Activated CD8-positive, alpha-beta T cell treated with anti-CD3 and anti-CD28 coated beads, Interleukin-2, amount 10 ng/mL, durations not matched to agents 7 days and 5 days (primary cell): Measurements from ENCODE around the gene STK17A. TPM values are rescaled to one million over a fixed set of nuclear protein-coding genes. Genes with fewer than 3 reads are reported as not detected.
"Not testable (repeated sequence)": the region's sequence is repeated elsewhere in the genome, so short reads cannot be mapped to it uniquely, and the experiment has no call there.

ENCODE experiments used
- ATAC-seq: fragments of 150-1000 bp; cut with Tn5 transposase; one replicate; pipeline ENCODE4 v1.10.0; 2021; ENCODE audit warnings: moderate library complexity
- CTCF ChIA-PET: fragments of 350-600 bp; sonication (Branson Sonifier 250); formaldehyde crosslinking; loops from one replicate; lab custom pipeline; 2021; ENCODE audit warnings: antibody characterized with exemption; lab: Charles Lee
- POLR2A ChIA-PET: fragments of 350-600 bp; sonication (Branson Sonifier 250); formaldehyde crosslinking; loops from one replicate; lab custom pipeline; 2021; ENCODE audit warnings: antibody characterized with exemption; lab: Charles Lee
- DNase-seq: peaks from one replicate; pipeline ENCODE4 v3.0.0-alpha.2; 2020
- H3K27ac Mint-ChIP-seq: one replicate; pipeline ENCODE4 v1.8.0; 2021; ENCODE audit warnings: mild to moderate bottlenecking, mixed read lengths
- H3K27me3 Mint-ChIP-seq: one replicate; pipeline ENCODE4 v1.8.0; 2021; ENCODE audit warnings: low read depth, mixed read lengths
- H3K36me3 Mint-ChIP-seq: one replicate; pipeline ENCODE4 v1.8.0; 2021; ENCODE audit warnings: low read depth, mixed read lengths
- H3K4me1 Mint-ChIP-seq: one replicate; pipeline ENCODE4 v1.8.0; 2021; ENCODE audit warnings: low read depth, mixed read lengths
- H3K4me3 Mint-ChIP-seq: one replicate; pipeline ENCODE4 v1.8.0; 2021; ENCODE audit warnings: mild to moderate bottlenecking, mixed read lengths
- H3K9me3 Mint-ChIP-seq: one replicate; pipeline ENCODE4 v1.8.0; 2022; ENCODE audit warnings: mixed read lengths; ENCODE audit not compliant: insufficient read depth
- total RNA-seq, 2 experiments: library from RNA; stranded (reverse); gene quantifications; one replicate each; pipeline ENCODE4 v1.2.3, GENCODE V29; 2021

STK17A gene
- total RNA-seq, 2 experiments from 2014 or later: 67.9 to 69.0 TPM

DNA sequence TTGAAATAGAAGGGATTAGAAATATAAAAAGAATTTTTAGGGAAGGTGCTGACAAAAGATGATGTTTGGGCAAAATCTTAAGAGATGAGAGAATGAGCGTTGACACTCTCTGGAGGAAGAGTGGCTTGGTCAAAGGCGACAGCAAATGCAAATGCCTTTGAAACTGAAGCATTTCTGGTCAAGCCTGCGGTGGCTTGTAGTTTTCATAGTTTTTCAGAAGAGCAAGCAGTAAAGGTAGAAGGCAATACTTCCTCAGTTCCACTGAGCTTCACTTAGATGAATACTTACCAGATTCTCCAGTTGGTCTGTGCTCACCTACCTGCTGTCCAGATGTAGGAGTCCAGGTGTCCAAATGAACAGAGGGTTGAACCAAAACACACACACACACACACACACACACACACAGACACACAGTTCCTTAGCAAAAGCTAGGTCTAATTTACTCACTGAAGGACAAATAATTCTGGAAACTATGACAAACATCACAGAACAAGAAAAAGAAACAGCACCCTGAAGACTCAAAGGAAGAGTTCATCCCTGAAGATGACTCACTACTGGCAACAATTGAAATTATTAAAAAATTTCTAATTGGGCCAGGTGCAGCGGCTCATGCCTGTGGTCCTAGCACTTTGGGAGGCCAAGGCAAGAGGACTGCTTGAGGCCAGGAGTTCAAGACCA lies 12.1 kb upstream of the STK17A start:
- Mint-ChIP-seq H3K27me3 (no peaks in the 10 kb centered on the region), H3K9me3 (no peaks in the 10 kb centered on the region), H3K4me3 (no peak overlapping the region), H3K27ac (peak overlapping the region; percentile 37), H3K36me3 (no peaks in the 10 kb centered on the region), H3K4me1 (peaks cover 25% of the 10 kb centered on the region)
- no peak for ATAC-seq
- no peak for DNase-seq
- POLR2A ChIA-PET: interaction anchor here (1.1 to 2.7 kb wide), 2 partner anchors 10 to 12 kb away, joined by 4 to 26 read pairs; partner anchors contain the start of gene STK17A
- CTCF ChIA-PET: interaction anchor here (8.2 kb wide), 1 partner anchor 12 kb away, joined by 108 read pairs; the partner anchor contains the start of gene STK17A

DNA sequence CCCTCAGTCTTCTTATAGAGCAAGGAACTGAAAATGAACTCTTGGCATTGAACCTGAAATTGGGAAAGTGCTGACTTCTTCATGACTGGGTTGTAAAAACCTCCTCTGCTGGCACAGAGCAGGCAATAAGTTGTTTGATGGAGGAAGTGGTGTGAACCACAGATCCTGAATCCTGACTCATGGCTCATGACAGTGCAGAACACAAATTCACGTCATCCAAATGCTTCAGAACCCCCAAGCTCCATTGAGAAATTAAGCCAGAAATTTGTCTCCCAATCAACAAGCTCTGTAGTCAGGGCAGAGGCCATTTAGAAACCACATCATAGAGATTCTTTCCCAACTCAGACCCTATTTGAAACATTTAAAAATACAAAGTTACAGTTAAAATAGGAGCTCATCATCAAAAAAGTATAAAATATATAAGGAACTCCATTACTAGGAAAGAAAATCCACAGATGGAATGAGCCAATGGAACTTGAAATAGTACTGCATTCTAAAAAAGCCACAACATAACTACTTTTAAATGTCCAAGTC lies 10.3 kb upstream of the STK17A start:
- DNase-seq (peak; percentile 63), ATAC-seq (peak; percentile 88)
- Mint-ChIP-seq H3K9me3 (no peaks in the 10 kb centered on the region), H3K27me3 (no peaks in the 10 kb centered on the region), H3K4me1 (peaks cover 30% of the 10 kb centered on the region), H3K27ac (no peak overlapping the region), H3K4me3 (no peak overlapping the region), H3K36me3 (peaks cover under 1% of the 10 kb centered on the region)
- CTCF ChIA-PET: interaction anchor here (1.0 to 8.2 kb wide), 5 partner anchors 10 to 267 kb away, joined by 3 to 108 read pairs (median 4); partner anchors contain the start of gene STK17A
- POLR2A ChIA-PET: interaction anchor here (2.7 kb wide), 1 partner anchor 10 kb away, joined by 26 read pairs; the partner anchor contains the start of gene STK17A

DNA sequence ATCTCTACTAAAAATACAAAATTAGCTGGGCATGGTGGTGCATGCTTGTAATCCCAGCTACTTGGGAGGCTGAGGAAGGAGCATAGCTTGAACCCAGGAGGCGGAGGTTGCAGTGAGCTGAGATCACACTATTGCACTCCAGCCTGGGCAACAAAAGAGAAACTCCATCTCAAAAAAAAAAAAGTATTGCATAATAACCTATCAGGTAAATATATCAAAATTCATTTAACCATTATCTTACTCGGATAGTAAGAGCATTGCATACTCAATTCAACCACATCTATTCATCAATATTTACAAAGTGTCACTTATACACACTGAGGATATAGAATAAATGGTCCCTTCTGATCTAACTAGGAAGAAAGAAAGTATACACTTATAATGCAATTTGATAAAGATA lies 9.1 kb upstream of the STK17A start:
- CTCF ChIA-PET: interaction anchor here (1.4 to 8.2 kb wide), 4 partner anchors 9 to 264 kb away, joined by 3 to 108 read pairs (median 13); partner anchors contain the start of gene STK17A
- ATAC-seq, H3K27me3 Mint-ChIP-seq, H3K4me3 Mint-ChIP-seq, H3K27ac Mint-ChIP-seq, H3K36me3 Mint-ChIP-seq, DNase-seq, H3K9me3 Mint-ChIP-seq: not testable (repeated sequence)
- H3K4me1 Mint-ChIP-seq: peaks cover 32% of the 10 kb centered on the region
- POLR2A ChIA-PET: interaction anchor here (1.1 to 2.7 kb wide), 2 partner anchors 9 kb away, joined by 3 to 26 read pairs; partner anchors contain the start of gene STK17A

DNA sequence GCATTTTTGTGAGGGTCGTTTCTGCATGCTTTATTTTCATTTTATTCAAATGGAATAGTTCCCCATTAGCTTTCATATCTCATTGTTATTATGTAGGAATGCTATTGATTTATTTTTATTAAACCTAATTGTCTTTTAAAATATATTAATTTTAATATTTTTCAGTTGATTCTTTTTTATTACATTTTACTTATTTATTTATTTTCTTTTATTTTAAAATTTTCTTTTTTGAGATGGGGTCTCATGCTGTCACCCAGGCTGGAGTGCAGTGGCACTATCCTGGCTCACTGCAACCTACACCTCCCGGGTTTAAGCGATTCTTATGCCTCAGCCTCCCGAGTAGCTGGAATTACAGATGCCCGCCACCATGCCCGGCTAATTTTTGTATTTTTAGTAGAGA lies 7.4 kb upstream of the STK17A start:
- H3K27me3 Mint-ChIP-seq: no peaks in the 10 kb centered on the region
- H3K4me1 Mint-ChIP-seq: peaks cover 32% of the 10 kb centered on the region
- peaks cover 6% of the 10 kb centered on the region for H3K36me3 Mint-ChIP-seq
- ChIA-PET POLR2A (no interaction called here), CTCF (interaction anchor here (0.7 to 8.2 kb wide), 5 partner anchors 8 to 263 kb away, joined by 3 to 108 read pairs (median 4); partner anchors contain the start of gene STK17A)
- H3K4me3 Mint-ChIP-seq: no peak overlapping the region
- DNase-seq: no peak
- no peak for ATAC-seq
- H3K9me3 Mint-ChIP-seq: no peaks in the 10 kb centered on the region
- no peak overlapping the region for H3K27ac Mint-ChIP-seq

DNA sequence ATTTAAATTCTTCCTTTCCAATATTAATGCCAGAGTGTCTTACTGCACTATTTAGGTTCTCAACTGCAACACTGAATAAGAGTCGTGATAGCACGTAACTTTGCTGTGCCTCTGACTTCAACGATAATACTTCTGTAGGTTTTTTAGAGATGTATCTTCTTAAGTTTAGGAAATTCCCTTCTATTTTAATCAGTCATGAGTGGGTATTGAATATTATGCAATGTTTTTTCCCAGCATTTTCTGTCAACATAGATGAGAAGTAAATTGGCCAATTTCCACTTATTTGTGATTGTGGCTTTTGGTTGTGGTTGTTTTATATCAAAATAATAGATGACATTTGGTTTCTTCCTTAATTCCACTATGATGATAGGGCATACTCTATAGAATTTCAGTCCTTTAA lies 6.7 kb upstream of the STK17A start:
- H3K4me1 Mint-ChIP-seq: peaks cover 29% of the 10 kb centered on the region
- POLR2A ChIA-PET: no interaction called here
- H3K36me3 Mint-ChIP-seq: peaks cover 6% of the 10 kb centered on the region
- no peak for ATAC-seq
- DNase-seq: no peak
- CTCF ChIA-PET: interaction anchor here (0.7 to 1.6 kb wide), 2 partner anchors 174 to 262 kb away, joined by 3 to 4 read pairs; no protein-coding TSS in a partner anchor
- no peaks in the 10 kb centered on the region for H3K9me3 Mint-ChIP-seq
- H3K4me3 Mint-ChIP-seq: no peak overlapping the region
- H3K27me3 Mint-ChIP-seq: peaks cover 6% of the 10 kb centered on the region
- H3K27ac Mint-ChIP-seq: no peak overlapping the region

DNA sequence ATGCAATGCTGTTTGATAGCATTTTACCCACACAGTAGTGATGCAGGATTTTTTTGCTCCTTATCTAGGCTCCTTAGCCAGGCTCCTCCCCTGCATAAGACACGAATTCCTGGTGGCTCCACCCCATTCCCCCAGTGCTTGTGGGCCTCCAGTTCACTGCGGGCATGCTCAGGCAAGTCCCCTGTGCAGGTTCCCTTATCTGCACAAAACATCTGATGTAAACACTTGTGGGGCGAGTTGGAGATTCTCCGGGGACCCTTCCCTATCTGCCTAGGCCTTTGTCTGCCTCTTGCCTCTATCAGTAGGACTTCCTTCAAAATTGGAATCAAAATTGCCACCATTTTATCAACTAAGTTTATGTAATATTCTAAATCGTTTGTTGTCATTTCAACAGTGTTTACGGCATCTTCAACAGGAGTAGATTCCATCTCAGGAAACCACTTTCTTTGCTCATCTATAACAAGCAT lies 5.4 kb upstream of the STK17A start:
- ChIA-PET CTCF (interaction anchor here (1.1 to 2.5 kb wide), 3 partner anchors 9 to 262 kb away, joined by 3 to 17 read pairs (median 6); no protein-coding TSS in a partner anchor), POLR2A (interaction anchor here (0.6 kb wide), 1 partner anchor 44 kb away, joined by 3 read pairs; no protein-coding TSS in a partner anchor)
- Mint-ChIP-seq H3K27me3 (peaks cover 15% of the 10 kb centered on the region), H3K36me3 (peaks cover 6% of the 10 kb centered on the region), H3K4me1 (peaks cover 30% of the 10 kb centered on the region), H3K27ac (peak overlapping the region; percentile 19), H3K4me3 (no peak overlapping the region), H3K9me3 (no peaks in the 10 kb centered on the region)
- DNase-seq (no peak), ATAC-seq (peak; percentile 37)

DNA sequence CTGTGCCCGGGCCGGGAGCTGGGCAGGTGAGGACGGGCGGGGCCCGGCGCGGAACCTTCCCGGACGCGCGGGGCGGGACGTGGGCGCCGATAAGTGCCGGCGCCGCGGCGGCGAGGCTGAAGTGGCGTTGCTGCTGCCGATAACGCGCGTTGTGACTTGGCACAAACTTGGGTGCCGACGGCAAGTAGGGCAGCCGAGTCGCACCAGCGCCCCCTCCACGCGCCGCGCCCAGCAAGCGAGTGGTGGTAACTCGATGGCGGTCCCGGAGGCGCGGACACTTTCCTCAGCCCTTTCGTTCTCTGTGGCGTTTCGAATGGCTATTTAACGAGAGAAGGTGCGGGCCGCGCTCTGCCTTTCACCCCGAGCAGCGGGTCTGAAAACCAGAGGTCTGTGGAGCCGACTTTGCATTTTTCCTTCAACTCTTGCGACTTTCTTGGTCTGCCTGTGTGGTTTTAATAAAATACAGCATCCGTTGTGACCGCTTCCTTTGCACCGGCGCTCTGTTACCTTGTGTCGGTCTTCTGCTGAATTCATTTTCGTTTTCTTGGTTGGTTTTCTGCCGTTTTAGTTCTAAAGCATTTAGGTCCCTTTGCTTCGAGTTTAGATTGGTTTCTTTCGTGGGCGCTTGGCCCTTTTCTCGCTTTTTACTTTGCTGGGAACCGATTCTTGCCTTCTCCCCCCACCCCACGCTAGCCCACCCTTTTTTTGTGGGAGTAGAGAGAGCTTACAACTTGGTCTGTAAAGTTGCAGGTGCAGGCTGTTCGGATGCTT lies 701 bp downstream of the STK17A start:
- peak overlapping the region; percentile 99 for H3K27ac Mint-ChIP-seq
- CTCF ChIA-PET: interaction anchor here (0.6 to 9.4 kb wide), 59 partner anchors 8 to 651 kb away, joined by 3 to 508 read pairs (median 10); partner anchors contain the start of genes BLVRA, COA1, MRPL32 and MRPS24

DNA sequence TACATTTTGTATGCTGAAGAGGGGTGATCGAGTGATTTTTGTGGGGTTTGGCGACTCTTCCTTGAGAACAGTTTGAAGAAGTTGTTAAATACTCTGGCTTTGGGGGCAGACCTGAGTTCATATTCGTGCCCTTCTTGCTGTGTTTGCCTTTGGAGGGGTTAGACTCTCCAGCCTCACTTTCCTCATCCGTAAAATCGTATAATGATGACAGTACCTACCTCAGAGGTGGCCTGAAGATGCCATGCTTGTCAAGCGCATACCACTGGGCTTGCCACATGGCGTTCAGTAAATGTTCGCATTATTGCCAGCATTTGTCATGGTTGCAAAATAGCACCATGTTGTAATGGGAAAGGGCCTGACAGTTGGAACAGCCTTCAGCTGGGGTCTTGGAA lies 1.3 kb downstream of the STK17A start:
- Mint-ChIP-seq H3K9me3 (no peaks in the 10 kb centered on the region), H3K27me3 (peaks cover 18% of the 10 kb centered on the region), H3K4me3 (peak overlapping the region; percentile 97), H3K36me3 (peaks cover 37% of the 10 kb centered on the region), H3K4me1 (peaks cover 33% of the 10 kb centered on the region), H3K27ac (peak overlapping the region; percentile 99)
- ChIA-PET CTCF (interaction anchor here (0.6 to 9.4 kb wide), 11 partner anchors 13 to 255 kb away, joined by 3 to 508 read pairs (median 23); no protein-coding TSS in a partner anchor), POLR2A (interaction anchor here (1.0 to 8.1 kb wide), 13 partner anchors 16 to 651 kb away, joined by 3 to 142 read pairs (median 6); partner anchors contain the start of genes BLVRA, COA1, MRPL32 and PSMA2)
- DNase-seq (peak; percentile 54), ATAC-seq (peak; percentile 5)

More for the DNA sequence above, 701 bp downstream of the STK17A start:
- DNase-seq (peak; percentile 82), ATAC-seq (peak; percentile 35)
- Mint-ChIP-seq H3K9me3 (no peaks in the 10 kb centered on the region), H3K27me3 (peaks cover 18% of the 10 kb centered on the region), H3K4me3 (peak overlapping the region; percentile 97), H3K36me3 (peaks cover 34% of the 10 kb centered on the region), H3K4me1 (peaks cover 30% of the 10 kb centered on the region)
- POLR2A ChIA-PET: interaction anchor here (0.5 to 8.1 kb wide), 30 partner anchors 9 to 671 kb away, joined by 3 to 142 read pairs (median 6); partner anchors contain the start of genes BLVRA, COA1, MRPL32 and PSMA2

DNA sequence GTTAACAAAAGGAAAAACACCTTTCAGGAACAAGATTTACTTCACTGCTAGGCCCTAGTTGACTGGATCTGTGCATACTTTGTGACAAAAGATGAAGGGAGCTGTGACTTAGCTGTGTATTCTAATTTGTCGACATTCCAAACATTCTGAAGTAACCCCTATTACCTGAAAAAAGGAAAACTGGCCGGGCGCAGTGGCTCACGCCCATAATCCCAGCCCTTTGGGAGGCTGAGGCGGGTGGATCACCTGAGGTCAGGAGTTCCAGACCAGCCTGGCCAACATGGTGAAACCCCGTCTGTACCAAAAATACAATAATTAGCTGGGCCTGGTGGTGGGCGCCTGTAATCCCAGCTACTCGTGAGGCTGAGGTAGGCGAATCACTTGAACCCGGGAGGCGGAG lies 1.8 kb downstream of the STK17A start:
- H3K4me3 Mint-ChIP-seq: peak overlapping the region; percentile 97
- H3K36me3 Mint-ChIP-seq: peaks cover 41% of the 10 kb centered on the region
- H3K27me3 Mint-ChIP-seq: peaks cover 18% of the 10 kb centered on the region
- ChIA-PET POLR2A (interaction anchor here (0.7 to 8.1 kb wide), 11 partner anchors 10 to 174 kb away, joined by 3 to 142 read pairs (median 4); partner anchors contain the start of genes BLVRA and COA1), CTCF (interaction anchor here (0.8 to 9.4 kb wide), 9 partner anchors 11 to 254 kb away, joined by 3 to 508 read pairs (median 23); no protein-coding TSS in a partner anchor)
- not testable (repeated sequence) for ATAC-seq, DNase-seq, H3K9me3 Mint-ChIP-seq
- peak overlapping the region; percentile 99 for H3K27ac Mint-ChIP-seq
- peaks cover 37% of the 10 kb centered on the region for H3K4me1 Mint-ChIP-seq

DNA sequence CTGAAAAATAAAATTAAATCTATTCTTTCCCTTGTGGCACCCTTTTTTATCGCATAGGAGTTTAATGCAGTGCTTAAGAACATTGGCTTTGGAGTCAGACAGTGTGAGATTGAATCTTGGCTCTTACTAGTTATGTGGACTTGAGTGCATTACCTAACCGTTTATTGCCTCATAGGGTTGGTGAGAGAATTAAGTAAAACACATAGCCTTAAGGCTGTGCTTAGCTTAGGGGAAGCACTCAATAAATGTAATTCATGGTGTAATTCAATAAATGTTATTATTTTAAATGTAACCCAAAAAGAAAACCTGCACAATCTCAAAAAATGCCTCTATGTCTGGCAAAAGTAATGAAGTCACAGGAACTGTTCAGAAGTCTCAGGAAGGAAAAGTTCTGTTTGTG lies 2.7 kb downstream of the STK17A start:
- Mint-ChIP-seq H3K4me1 (peaks cover 45% of the 10 kb centered on the region), H3K27ac (peak overlapping the region; percentile 99), H3K9me3 (no peaks in the 10 kb centered on the region), H3K4me3 (peak overlapping the region; percentile 97), H3K36me3 (peaks cover 46% of the 10 kb centered on the region), H3K27me3 (peaks cover 18% of the 10 kb centered on the region)
- ChIA-PET POLR2A (interaction anchor here (0.8 to 8.1 kb wide), 6 partner anchors 28 to 144 kb away, joined by 3 to 142 read pairs (median 5); no protein-coding TSS in a partner anchor), CTCF (interaction anchor here (1.5 to 9.4 kb wide), 8 partner anchors 13 to 253 kb away, joined by 3 to 508 read pairs (median 66); no protein-coding TSS in a partner anchor)
- ATAC-seq: no peak
- DNase-seq: no peak
